ENCODE results near the gene LRRC25.

- TF ChIP-seq CTCF (IDR thresholded peaks at IDR 0.05; ENCODE audit: insufficient read depth, low read depth, low read length): no peak
- no peak for TF ChIP-seq EZH2 (IDR thresholded peaks at IDR 0.05; ENCODE audit: insufficient read depth, low read length)
These were observed 52.1 kb downstream of the LRRC25 start for GRCh38 chr19:18345296-18345695.

Measured in astrocyte (in vitro differentiated cells and primary cell).